EH (cell line): Measurements from ENCODE around the gene ANKRD36.
"Not testable (repeated sequence)": the region's sequence is repeated elsewhere in the genome, so short reads cannot be mapped to it uniquely, and the experiment has no call there.

Experiments
- DNase-seq: peaks from one replicate; pipeline ENCODE4 v3.0.0-alpha.2; 2015; ENCODE audit warnings: low read depth

ANKRD36 gene

DNA sequence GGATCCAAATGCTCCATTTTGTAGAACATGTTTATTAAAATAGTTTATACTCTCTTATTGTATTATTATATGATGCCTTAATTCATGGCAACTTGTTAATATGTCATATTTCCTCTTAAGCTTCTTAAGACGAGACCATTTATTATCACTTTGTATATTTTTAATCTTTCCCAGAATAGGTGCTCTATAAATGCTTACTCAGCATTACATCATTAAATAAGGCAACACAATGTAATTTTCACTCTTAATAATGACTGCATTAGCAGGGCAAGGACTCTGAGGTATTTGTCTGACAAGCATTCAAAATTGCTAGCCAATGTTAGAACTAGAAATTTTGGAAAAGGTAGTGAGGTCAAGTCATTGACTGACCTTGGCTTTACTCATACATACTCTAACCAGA, 180.7 kb downstream of the ANKRD36 start:
- not testable (repeated sequence) for DNase-seq
